HG02623 (cell line): ENCODE data around the gene RABGAP1.

Source experiments
- ATAC-seq: cut with Tn5 transposase; IDR thresholded peaks from one replicate; pipeline ENCODE4 v1.9.1; 2021; ENCODE audit warnings: moderate library complexity; ENCODE audit not compliant: unreplicated experiment

RABGAP1 gene

DNA sequence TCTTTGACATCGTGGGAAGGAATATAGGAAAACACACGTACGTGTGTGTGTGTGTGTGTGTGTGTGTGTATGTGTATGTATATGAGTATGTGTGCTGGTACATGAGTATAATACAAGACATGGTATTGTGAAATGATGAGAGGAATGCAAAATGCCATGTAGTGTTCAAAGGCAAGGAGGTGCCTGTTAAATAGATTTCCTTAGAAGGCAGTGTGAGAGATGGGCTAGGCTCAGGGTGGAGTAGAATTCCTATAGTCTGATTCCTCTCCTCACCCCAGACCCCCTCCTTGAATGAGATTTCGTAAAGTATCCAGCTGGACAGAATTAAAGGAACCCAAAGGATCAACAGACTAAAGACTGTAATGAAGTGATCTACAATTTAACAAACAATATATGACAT lies 103.8 kb downstream of the RABGAP1 start:
- ATAC-seq = no peak

DNA sequence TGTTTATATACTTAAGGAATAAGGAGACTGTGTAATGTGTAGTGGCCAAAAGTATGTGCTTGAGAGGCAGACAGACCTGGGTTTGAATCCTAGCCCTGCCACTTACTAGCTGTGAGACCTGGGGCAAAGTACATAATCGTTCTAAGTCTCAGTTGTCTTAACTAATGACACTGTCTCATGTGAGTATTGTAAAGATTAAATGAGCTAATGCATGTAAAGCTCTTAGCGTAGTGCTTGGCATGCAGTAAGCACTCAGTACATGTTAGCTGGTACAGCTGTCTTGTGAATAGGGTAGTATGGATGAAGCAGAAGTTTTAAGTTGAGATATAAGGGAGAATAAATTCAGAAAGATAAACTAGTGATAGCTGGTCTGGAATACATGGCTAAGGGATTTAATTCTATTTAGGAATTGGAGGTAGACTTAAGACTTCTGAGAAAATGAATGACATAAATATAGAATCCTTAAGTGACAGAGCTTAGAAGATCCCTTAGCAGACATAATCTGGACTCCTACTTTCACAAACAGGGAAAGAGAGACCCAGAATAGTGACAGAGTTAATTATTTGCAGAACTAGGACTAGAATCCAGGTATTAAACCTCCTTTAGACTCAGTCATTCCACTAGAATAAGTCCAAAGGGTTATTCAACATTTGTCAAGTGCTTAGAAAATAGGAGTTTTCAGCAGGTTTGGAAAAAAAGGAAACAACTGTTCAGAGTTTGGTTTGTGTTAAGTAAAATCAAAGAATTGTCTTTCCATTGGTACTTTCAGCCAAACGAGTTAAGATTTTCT lies 105.8 kb downstream of the RABGAP1 start:
- ATAC-seq = no peak

DNA sequence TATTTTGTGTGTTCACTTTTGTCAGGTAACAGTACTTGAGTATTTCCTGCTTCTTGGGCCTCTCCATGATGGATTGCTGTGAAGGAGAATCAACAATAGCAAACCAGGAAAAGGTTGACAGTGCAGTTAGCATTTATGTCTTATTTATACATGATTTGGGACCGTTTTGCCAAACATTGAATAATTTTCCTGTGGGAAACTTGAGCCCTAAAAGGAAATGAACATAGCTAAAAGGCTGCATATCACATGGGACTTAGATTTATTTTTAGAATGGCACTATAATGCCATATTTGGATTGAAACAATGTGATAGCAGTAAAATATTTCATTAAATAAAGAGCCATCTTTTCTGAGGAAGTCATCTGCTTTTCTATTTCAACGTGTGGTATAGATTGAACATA lies 107.9 kb downstream of the RABGAP1 start:
- no peak for ATAC-seq

DNA sequence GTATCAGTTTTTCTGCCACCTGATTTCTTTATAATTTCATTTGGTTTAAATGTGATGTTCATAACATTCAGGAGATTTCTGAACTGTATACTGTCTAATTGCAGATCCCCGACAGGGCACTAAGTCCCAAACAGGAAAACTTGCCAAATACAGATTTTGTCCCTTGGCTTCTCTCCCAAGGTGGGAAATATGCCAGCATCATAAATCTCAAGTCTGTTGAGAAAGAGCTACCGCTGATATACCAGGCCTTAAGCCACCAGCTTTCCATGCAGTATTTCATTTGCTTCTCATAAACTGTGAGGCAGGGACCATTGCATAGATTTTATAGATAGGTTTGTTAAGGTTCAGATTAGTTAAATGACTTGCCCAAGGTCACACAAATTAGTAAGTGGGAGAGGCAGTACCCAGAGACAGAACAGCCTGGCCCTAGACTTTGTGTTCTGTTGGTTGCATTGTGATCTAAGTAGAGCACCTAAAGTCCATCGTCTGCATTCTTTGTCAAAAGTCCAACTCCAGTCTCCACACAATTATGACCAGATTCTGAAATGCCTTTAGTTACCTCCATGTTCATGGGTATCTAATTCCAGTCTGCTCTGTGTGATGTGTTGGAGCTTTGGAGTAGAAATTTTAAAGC lies 108.9 kb downstream of the RABGAP1 start:
- no peak for ATAC-seq

DNA sequence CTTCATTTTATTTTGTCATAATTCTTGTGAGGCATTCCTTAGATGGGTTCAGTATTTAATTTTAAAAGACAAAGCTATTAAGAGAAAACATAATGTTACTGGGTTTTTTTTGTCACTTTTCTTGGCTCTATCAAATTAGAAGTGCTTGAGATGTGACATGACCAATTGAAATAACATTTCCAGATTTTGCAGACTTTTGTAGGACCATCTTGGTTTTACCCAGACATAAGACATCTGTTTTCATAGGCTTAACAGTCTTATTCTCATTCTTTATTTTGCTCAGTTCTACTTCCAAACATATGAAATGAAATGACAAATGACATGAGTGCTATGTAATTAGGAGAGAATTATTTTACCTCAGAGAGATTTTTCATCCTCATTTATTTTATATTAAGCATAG lies 112.2 kb downstream of the RABGAP1 start:
- no peak for ATAC-seq

DNA sequence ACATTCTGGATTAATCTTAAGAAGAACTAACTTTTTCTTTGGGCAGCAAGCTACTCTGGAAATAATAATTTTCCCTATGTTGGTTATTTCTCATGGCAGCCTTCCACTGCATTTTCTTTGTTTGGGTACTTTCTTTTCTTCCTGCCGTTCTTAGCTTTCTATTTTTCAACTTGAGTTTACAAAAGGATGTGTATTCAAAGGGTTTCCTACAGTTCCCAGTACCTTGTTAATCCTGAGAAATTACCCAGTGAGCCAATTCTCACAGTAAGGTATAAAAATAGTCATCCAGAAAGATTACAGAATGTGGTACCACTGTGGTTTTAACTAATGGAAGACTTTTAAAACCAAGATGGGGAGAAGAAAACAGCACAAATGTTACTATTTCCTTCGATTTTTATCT lies 112.9 kb downstream of the RABGAP1 start:
- no peak for ATAC-seq

DNA sequence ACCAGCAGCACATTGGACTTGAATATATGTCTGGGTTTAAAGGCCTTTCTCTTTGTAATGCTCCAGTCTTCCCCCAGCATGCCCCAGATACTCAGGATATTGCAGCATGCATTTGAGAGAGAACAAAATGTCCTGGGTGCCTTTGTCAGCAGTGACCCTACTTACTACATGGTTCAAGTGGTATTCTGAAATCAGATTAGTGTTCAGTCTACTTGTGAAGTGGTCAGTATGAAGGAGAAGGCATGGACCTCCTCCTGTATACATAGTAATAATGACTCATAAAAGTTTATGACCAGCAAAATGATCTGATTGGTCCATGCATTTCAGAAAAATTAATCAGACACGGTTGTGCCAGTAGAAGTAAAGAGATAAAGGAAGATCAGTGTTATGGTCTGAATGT lies 118.0 kb downstream of the RABGAP1 start:
- ATAC-seq = no peak

DNA sequence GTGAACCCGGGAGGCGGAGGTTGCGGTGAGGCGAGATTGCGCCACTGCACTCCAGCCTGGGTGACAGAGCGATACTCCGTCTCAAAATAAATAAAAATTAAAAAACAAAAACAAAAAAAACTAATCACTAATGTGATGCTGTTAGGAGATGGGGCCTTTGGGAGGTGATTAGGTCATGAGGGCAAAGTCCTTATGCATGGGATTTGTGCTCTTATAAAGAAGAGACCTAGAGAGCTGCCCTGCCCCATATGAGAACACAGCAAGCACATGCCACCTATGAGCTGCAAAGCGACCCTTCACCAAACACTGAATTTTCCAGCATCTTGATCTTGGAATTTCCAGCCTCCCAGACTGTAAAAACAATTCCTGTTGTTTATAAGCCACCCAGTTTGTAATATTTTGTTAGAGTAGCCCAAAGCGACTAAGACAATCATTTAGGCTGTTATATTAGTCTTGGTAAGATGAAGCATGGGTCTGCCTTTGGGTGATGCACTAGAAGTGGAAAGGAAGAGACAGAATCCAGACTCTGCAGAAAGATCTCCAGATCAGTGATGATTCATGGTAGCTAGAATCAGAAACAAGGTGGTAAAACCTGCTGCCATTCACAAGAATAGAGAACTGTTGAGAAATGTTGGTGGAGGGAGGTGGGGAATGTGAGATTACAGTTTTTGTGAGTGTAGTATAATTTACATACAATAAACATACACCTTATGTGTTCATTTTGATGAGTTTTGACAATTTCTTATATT lies 118.8 kb downstream of the RABGAP1 start:
- ATAC-seq = no peak

DNA sequence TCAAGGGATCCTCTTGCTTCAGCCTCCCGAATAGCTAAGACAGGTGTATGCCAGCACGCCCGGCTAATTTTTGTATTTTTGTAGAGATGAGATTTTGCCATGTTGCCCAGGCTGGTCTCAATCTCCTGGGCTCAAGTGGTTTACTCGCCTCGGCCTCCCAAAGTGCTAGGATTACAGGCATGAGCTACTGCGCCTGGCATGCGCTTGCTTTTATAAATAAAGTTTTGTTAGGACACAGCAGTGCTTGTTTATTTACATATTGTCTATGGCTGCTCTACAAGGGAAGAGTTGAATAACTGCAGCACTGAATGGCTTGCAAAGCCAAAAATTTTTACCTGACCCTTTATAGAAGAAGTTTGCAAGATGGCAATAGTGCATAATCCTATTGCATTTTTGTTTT lies 120.4 kb downstream of the RABGAP1 start:
- no peak for ATAC-seq

DNA sequence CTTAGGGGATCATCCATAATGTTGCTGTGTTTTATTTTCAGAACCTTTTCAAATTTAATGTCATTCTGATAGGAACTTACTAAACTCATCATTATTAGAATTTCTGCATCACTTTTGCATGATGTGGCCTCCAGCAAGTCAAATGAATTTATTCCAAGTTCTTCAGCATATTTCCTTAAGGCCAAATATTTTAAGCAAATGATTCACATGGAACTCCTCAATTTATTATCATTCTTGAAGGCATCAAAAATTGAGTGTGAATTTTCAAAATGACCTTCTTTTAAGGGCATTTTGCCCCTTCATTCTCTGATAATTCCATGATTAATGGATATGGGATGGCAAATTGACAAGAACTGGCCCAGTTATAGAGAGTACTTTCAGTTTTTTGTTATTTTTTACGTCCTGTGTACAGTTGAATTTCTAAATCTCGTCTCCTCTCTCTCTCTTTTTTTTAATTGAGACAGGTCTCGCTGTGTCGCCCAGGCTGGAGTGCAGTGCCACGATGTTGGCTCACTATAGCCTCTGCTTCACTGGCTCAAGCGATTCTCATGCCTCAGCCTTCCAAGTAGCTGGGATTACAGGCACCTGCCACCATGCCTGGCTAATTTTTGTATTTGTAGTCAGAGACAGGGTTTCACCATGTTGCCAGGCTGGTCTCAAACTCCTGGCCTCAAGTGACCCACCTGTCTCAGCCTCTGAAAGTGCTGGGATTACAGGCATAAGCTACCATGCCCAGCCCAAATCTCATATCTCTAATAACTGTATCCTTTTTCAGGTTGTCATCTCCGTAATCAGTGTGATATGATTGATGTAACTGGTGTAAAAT lies 121.7 kb downstream of the RABGAP1 start:
- no peak for ATAC-seq

DNA sequence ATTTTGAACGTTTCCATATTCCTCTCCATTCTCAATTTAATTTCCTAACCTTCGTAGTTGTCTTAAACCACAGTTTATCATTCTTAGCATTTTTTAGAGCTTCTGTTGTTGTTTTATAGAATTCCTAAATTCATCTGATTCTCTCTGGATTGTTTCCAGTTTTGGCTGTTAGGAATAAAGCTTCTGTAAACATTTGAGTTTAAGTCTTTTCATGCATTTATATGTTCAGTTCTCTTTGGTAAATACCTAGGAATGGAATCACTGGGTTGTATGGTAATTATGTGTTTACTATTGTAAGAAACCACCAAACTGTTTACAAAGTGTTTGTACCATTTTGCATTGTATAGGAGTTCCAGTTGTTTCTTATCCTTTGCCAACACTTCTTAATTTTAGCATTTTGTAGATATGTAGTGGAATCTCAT lies 122.4 kb downstream of the RABGAP1 start:
- ATAC-seq = no peak

DNA sequence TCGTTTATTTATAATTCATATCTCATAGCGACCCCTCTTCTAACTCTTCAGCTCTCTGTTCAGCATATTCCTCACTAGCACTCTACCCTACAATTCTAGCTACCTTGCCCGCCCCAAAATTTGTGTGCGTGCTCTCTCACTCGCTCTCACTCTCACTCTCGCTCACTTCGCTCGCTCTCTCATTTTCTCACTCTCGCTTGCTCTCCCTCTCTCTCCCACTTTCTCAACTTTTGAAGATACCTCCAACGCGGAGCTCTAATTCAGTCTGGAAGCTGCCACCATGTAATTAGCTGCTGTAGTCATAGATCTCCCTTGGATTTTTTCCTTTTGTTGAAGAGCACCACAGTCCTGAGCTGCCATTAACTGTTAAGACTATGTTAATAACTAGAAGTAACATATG lies 123.1 kb downstream of the RABGAP1 start:
- no peak for ATAC-seq

DNA sequence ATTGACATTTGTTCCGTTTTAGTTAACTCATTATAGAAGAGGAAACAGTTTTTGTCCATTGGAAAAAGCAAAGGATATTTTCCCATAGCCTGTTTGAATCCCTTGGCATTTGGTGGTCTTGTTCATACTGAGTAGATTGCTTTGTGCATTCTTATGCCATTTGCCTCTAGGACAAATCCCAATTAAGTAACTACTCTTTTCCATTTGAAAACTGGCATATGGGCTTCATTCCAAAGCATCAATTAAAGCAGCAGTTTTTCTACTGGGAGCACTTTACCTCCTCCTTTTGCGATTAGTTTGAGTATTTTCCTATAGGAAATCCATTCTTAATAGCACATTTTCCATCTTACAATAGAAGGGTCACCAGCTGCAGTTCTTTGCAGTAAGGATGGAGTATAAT lies 123.9 kb downstream of the RABGAP1 start:
- no peak for ATAC-seq

DNA sequence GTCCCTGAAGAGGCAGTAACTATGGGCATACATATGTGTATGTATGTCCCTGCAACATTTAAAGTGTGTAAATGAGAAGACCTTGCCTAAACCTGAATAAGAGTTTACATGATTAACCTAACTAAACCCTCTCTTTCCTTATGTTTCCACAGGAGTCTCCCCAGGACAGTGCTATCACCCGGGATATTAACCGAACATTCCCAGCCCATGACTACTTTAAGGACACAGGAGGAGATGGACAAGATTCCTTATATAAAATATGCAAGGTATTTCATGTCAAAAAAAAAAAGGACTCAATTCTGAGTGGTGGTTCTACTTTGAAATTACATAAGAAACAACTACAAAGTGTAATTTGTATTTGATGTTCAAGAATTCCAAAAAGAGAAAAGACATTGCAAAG lies 124.4 kb downstream of the RABGAP1 start:
- ATAC-seq = no peak

DNA sequence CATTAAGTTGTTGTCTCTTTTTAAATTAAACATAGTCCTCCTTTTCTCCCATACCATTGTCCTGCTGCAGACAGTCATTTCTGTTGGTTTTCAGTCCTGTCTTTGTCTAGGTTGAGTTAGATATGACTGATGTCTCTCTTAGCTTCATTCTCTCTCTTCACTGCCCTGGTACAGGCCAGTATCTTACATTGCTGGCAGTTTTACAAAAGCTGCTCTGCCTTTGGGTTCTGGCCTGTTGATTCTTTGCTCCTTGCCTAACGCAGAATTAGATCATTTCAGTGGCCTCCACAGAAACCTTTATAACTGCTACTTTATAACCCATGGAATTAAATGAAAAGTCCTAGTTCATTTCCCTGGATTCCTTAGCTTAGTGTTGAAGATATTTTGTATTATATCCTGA lies 126.3 kb downstream of the RABGAP1 start:
- no peak for ATAC-seq

DNA sequence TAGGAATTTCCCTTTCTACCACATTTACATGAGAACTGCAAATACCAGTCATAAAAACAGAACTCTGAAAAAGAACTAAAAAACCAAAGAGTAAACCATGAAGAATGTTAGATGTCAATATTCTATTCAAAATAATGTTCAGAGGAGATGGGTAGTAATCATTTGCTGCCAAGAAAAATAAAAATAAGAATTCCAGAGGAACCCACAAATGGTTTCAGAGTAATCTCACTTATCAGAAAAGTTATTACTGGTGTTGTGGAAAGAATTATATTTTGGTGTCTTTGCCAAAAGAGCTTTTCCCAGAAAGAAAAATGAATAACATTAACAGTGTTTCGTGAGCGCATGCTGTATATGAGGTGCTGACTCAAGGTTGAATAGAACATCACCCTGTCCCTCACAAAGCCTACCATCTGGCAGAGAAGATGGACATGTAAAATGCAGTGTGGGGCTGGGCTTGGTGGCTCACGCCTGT lies 128.2 kb downstream of the RABGAP1 start:
- ATAC-seq = no peak

DNA sequence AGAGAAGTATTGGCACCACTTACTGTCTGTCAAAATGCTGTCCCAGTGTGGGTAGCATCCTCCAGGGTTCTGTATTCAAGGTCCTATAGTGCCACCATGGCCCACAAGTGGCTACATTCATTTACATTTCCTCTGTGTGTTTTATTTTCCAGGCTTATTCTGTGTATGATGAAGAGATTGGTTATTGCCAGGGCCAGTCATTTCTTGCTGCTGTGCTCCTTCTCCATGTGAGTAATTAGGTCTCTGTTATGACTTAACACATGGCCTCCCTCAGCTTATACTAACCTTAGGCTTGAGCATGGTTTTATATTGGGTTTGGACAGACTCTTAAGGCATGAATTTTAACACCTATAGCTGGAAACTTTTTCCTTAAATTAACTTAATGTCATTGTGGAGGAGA lies 129.4 kb downstream of the RABGAP1 start:
- no peak for ATAC-seq

DNA sequence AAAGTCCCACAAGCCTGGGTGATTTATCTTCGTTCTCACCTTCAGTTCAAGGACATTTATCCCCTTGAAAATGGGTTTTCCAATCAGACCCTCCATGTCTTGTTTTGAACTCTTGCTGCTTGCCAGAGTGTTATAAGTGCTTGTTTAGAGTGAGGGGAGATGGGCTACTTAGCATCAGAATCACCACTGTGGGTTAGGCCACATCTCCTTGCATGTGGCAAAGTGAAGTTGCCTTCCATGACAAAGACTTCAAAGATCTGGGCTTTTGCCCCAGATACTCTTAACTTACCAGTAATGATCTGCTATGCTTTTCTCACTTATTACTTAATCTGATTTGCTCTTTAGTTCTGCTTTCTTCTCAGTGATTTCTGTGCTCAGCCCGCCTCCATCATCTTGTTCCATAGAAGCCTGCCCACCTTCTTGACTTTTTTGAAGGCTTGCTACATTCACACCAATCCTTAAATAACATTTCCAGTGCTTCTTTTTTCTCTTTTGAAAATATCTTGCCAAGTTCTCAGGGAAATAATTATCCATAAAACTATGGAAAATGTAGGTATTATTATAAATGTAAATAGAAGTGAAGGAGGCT lies 131.7 kb downstream of the RABGAP1 start:
- ATAC-seq = no peak

DNA sequence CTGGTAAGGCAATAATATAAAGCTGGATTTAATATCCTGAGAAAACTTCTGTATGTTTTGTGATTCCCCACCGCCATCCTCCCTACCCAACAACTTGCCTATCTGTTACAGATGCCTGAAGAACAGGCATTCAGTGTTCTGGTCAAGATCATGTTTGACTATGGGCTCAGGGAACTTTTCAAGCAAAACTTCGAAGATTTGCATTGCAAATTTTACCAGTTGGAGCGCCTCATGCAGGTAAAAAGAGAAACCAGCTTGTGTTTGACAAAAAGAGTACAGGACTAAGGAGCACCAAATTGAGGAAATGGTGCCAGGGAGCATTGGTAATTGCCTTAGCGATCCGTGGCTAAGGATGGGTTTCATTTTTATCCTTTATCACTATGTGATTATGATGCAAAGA lies 132.6 kb downstream of the RABGAP1 start:
- no peak for ATAC-seq

DNA sequence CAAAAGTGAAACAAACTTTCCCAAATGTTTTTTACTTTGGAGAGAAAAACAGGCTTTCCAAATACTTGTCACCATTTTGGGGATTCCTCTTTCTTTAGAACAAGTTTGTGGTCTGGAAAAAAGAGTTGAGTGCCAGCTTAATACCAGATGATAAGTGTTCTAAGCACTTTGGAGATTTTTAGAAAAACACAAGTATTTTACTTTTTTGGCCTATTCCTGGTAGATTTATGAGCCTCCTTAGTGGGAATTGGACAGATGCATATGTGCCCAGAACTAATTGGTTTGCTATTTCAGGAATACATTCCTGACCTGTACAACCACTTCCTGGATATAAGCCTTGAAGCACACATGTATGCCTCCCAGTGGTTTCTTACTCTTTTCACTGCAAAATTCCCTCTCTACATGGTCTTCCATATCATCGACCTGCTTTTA lies 133.2 kb downstream of the RABGAP1 start:
- no peak for ATAC-seq

DNA sequence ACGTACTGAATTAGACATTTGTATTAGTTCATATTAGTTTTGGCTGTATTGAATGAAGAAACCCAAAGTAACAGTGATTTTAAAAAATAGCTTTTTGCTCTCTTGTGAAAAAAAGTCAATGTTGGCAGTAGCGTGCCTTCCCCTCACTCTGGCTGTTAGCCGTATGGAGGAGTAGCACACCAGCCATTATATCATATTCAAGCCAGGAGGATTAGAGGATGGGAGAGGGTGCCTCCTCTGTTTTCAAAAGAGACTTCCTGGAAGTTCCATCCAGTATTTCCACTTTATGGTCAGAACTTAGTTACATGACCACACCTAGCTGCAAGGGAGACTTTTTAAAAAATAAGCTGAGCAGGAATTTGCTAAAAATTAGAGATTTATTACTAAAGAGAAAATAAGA lies 133.8 kb downstream of the RABGAP1 start:
- ATAC-seq = no peak
